Right lobe of liver (tissue), 6 donors: ENCODE data around the gene NME1. TPM values are rescaled to one million over a fixed set of nuclear protein-coding genes. Genes with fewer than 3 reads are reported as not detected.
A peak's percentile ranks its signal among the peaks of the same experiment; 100 is the strongest.

Source experiments
- ATAC-seq, 4 donors: fragments of 200-7000 bp; cut with Tn5 transposase; one replicate each; pipeline ENCODE4 v1.9.1; 2020; ENCODE audit warnings: mild to moderate bottlenecking in 4 of 4, moderate library complexity in 4 of 4
- DNase-seq, 3 donors: peaks; one replicate each; pipeline ENCODE4 v3.0.0-alpha.2; 2020
- H3K27ac ChIP-seq, 3 donors: fragments of 200-600 bp; one replicate each; pipeline ENCODE4 v1.8.0; 2022
- H3K27me3 ChIP-seq, 2 donors: fragments of 200-600 bp; one replicate each; pipeline ENCODE4 v1.8.0; 2022
- H3K36me3 ChIP-seq, 4 donors: fragments of 200-600 bp; sonication (generic) in 1 of 4; one replicate each; pipeline versions ENCODE4 v1.5.1 to v1.8.0; 2017 to 2022; ENCODE audit warnings: control low read depth in 1 of 4
- H3K4me1 ChIP-seq, 4 donors: fragments of 200-600 bp; sonication (generic) in 1 of 4; one replicate each; pipeline versions ENCODE4 v1.5.1 to v1.8.0; 2017 to 2022; ENCODE audit warnings: control low read depth in 1 of 4
- H3K4me3 ChIP-seq, 3 donors: fragments of 200-600 bp; one replicate each; pipeline ENCODE4 v1.8.0; 2022
- H3K9me3 ChIP-seq, 4 donors: fragments of 200-600 bp; sonication (generic) in 1 of 4; one replicate each; pipeline versions ENCODE4 v1.5.1 to v1.8.0; 2017 to 2022; ENCODE audit warnings: control low read depth in 1 of 4
- POLR2A ChIP-seq: fragments of 450-650 bp; IDR thresholded peaks from one replicate; pipeline ENCODE4 v1.6.1; 2017; ENCODE audit warnings: antibody characterized with exemption, mild to moderate bottlenecking
- WGBS: methylation state at CpG from one replicate; pipeline ENCODE4 v1.1.6; 2018; ENCODE audit warnings: low coverage, low lambda C conversion rate; ENCODE audit not compliant: insufficient coverage; ENCODE audit errors: missing lambda C conversion rate; 5-methylcytosine and 5-hydroxymethylcytosine counted together
- intact Hi-C, 2 donors: fragments of 100-400 bp; cut with DNase I; formaldehyde crosslinking; loops; one replicate each; pipeline versions ENCODE4 v1.11.2 to v1.14.1; 2022
- total RNA-seq, 6 experiments: library from RNA; depleted of rRNA in 2 of 6; stranded (reverse); fragments of >200 nt in 2 of 6; fragmentation: NEBNext Ultra II Directional in 3 of 6; extraction: Animal tissue kit (Norgen Biotek cat#: 25700) in 3 of 6; gene quantifications; one replicate each; pipeline versions ENCODE4 v1.1.0 to v1.2.4, GENCODE V29; 2016 to 2023
- TF ChIP-seq, protein P1 (sequence below), 4 donors: fragments of 200-600 bp in 3 of 4; fragments of 450-650 bp in 1 of 4; IDR thresholded peaks; one replicate each; pipeline versions ENCODE4 v1.5.1 to v1.8.0; 2016 to 2022; ENCODE audit warnings: antibody characterized with exemption in 4 of 4, mild to moderate bottlenecking in 2 of 4
- donor health status: DM: no; HTN: yes; CAD: no.
- donor health status: DM: no; HTN: no; CAD: no.
- donor health status: DM: no; HTN: no; CAD: no.
- donor health status: DM: no; HTN: yes; CAD: no.
- donor health status: DM: no; HTN: yes; CAD: no.

The NME1 gene
- total RNA-seq, 6 experiments from 2014 or later, result 31.1 to 88.1 (median 47.0) TPM

- Histone ChIP-seq H3K9me3 (no peaks in the 10 kb centered on the region), H3K36me3 (peaks cover 0 to 21% (median 3%) of the 10 kb centered on the region in 4 donors), H3K4me3 (peak overlapping the region in 2 of 3 donors; percentile 99), H3K4me1 (peaks cover 0 to 10% (median 4%) of the 10 kb centered on the region in 4 donors), H3K27me3 (no peaks in the 10 kb centered on the region), H3K27ac (peak overlapping the region; percentile 79 to 86 (median 82))
- intact Hi-C loops, result no loop called here
- WGBS, result 56% methylated on average over 9 of the region's 16 CpGs
- no peak for TF ChIP-seq POLR2A
- TF ChIP-seq, protein P1, sequence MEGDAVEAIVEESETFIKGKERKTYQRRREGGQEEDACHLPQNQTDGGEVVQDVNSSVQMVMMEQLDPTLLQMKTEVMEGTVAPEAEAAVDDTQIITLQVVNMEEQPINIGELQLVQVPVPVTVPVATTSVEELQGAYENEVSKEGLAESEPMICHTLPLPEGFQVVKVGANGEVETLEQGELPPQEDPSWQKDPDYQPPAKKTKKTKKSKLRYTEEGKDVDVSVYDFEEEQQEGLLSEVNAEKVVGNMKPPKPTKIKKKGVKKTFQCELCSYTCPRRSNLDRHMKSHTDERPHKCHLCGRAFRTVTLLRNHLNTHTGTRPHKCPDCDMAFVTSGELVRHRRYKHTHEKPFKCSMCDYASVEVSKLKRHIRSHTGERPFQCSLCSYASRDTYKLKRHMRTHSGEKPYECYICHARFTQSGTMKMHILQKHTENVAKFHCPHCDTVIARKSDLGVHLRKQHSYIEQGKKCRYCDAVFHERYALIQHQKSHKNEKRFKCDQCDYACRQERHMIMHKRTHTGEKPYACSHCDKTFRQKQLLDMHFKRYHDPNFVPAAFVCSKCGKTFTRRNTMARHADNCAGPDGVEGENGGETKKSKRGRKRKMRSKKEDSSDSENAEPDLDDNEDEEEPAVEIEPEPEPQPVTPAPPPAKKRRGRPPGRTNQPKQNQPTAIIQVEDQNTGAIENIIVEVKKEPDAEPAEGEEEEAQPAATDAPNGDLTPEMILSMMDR (IDR thresholded peaks at IDR 0.05), result no peak
- DNase-seq (peak in 1 of 3 donors; percentile 53), ATAC-seq (no peak)
Measured at GRCh38 chr17:51164911-51165679, 11.7 kb downstream of the NME1 start.

DNA sequence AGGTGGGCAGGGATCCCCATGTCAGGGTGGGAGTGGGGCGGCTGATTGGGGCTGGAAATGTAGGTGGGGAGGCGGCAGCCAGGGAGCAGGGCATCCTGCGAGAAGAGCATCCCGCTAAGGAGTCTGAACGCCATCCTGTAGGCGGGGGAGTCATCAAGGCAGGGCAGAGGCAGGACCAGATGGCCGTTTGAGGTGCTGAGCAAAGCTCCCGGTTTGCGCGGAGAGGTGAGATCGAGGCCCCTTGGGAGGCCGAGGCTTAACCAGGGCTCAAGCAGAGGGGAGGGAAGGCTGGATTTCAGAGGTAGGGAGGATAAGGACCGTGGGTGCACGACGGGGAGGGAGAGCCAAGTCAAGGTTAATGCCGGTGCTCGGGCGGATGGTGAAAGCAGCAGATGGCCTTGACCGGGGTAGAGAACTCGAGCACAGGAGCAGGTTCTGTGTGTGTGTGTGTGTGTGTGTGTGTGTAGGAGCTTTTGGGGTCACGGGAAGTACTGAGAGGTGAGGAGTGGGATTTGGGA lies 12.4 kb downstream of the NME1 start:
- DNase-seq (peak in 1 of 3 donors; percentile 39), ATAC-seq (peak in 3 of 4 donors; percentile 1 to 4 (median 2))
- Histone ChIP-seq H3K4me1 (peaks cover 0 to 10% (median 4%) of the 10 kb centered on the region in 4 donors), H3K4me3 (peak overlapping the region; percentile 93 to 99 (median 99)), H3K36me3 (peaks cover 0 to 24% (median 5%) of the 10 kb centered on the region in 4 donors), H3K27ac (peak overlapping the region; percentile 79 to 86 (median 82)), H3K27me3 (no peaks in the 10 kb centered on the region), H3K9me3 (no peaks in the 10 kb centered on the region)
- no peak for TF ChIP-seq POLR2A
- TF ChIP-seq, protein P1 (IDR thresholded peaks at IDR 0.05), result no peak
- WGBS, result 0% methylated on average over 11 of the region's 21 CpGs
- intact Hi-C loops, result no loop called here

GRCh38 chr17:51166198-51166986 lies 13.0 kb downstream of the NME1 start, which contains the start of gene NME2:
TSS of gene NME2 (plus strand) at chr17:51166411. CDS start at chr17:51166831, 420 bp downstream.
- 0% methylated on average over 1 of the region's 98 CpGs for WGBS
- no peaks in the 10 kb centered on the region for H3K27me3 ChIP-seq
- no peaks in the 10 kb centered on the region for H3K9me3 ChIP-seq
- H3K4me1 ChIP-seq, result peaks cover 0 to 10% (median 4%) of the 10 kb centered on the region in 4 donors
- peak within 1 kb of the TSS; percentile 93 to 99 (median 99) for H3K4me3 ChIP-seq
- intact Hi-C loops, result no loop called here
- TF ChIP-seq, protein P1 (IDR thresholded peaks at IDR 0.05), result peak in 2 of 4 donors; percentile 7 to 11
- peak; percentile 66 for TF ChIP-seq POLR2A
- peak within 1 kb of the TSS; percentile 79 to 86 (median 82) for H3K27ac ChIP-seq
- peak; percentile 93 to 94 (median 94) for DNase-seq
- ATAC-seq, result peak; percentile 92 to 97 (median 94)
- peaks cover 0 to 29% (median 8%) of the 10 kb centered on the region in 4 donors for H3K36me3 ChIP-seq
